Putamen (tissue), 1 donor: ENCODE measurements around the gene LGR6.
"Not testable (repeated sequence)": the region's sequence is repeated elsewhere in the genome, so short reads cannot be mapped to it uniquely, and the experiment has no call there.

Experiments
- DNase-seq: peaks from one replicate; pipeline ENCODE4 v3.0.0-alpha.2; 2016; ENCODE audit warnings: low spot score

The LGR6 gene

DNA sequence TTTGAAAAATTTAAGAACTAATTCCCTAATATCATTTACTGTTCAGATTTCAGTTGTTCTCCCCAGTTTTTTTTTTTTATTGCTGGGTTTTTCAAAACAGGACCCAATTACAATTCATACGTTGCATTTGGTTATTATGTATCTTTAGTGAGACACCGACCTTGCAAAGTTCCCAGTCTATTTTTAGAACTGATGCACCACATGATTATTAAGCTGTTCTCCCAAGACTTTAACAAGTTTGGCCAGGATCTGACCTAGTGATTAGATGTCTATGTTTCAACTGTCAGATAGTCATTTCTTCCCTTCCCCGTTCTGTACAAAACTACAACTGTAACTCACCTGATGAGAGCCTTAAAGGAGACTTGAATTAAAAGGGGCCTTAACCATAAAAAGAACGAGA is 140.3 kb downstream of the LGR6 start:
- DNase-seq, result no peak

- no peak for DNase-seq
Observed at GRCh38 chr1:202343652-202344349, 150.2 kb downstream of the LGR6 start.

- DNase-seq, result no peak
Observed at GRCh38 chr1:202348005-202348508, 154.5 kb downstream of the LGR6 start.

DNA sequence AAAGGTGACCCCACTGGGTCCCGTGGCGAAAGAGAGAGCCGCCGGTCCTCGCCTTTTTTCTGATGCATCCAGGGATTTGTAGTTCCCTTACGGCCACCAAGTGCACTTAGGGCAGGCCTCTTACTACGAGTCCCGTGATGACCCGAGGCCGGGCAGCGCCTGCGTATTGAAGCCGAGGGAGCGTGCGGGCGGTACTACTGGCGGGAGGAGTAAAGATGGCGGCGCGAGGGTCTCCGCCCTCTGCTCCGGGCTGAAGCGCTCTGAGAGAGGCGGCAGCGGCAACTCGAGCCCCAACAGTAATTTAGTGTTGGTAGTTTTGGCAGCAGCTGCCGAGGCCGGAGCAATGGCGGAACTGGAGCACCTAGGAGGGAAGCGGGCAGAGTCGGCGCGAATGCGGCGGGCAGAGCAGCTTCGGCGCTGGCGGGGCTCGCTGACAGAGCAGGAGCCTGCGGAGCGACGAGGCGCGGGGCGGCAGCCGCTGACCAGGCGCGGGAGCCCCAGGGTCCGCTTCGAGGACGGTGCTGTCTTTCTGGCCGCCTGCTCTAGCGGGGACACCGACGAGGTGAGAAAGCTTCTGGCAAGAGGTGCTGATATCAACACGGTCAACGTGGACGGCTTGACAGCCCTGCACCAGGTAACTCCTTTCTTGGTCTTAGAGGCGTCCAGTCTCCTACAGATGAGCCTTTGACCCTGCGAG is 155.1 kb downstream of the LGR6 start, which contains the start of gene PPP1R12B:
TSS of gene PPP1R12B (plus strand) at position 191 of the 697 bp plus-strand sequence. CDS start at position 344, 153 bp downstream.
- DNase-seq, result peak; percentile 100

DNA sequence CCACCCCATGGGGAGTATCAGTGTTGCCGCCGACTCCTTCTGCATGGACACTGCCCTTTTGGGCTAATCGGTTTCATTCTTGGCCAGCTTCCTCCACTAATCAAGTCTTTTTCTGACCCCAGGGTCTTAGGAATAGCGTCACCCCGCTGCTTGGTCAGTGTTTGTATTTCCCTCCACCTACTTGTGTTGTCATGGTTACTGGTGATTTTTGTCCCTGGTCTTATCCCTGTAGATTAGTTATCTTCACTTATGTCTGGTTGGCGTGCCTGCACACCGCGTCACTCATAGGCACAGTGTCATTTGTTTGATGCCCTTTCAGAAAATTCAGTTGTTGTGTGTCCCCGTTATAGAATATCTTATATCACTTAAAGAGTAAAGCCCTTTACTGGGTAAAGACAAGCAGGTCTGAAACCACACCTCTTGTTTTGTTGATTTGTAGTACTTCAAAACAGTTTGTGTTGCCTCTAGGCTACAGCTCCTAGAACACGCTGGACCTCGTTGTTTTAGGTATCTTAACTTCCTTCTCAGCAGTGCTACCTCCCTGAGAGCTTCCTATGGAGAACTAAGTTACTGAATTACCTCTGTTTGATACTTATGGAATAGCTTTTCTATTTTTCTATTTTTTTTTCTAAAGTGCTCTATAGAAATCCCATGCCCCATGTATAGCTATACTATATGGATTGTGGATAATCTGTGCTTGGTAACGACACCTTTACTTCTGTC is 155.8 kb downstream of the LGR6 start:
- DNase-seq, result no peak

DNA sequence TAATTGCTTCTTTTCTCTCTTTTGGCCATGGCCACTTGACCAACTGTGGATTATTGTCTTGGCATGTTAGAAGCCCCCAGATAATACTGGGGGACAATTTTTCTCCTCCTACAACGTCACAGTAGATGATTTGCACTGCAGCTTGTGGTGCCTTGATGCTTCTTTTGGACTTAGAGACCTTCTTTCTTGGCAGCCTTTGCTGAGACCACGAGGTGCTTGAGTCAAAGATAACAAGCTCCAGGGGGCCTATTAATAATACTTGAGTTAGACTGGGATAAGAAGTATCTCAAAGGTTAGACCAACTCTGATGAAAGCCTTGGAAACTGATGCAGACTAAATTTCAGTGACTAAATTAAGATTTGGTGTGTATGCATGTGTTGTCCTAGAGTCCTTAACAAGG is 158.1 kb downstream of the LGR6 start:
- no peak for DNase-seq

GRCh38 chr1:202352583-202353197 is 159.1 kb downstream of the LGR6 start:
- DNase-seq, result not testable (repeated sequence)

- no peak for DNase-seq
Observed at GRCh38 chr1:202355944-202356553, 162.4 kb downstream of the LGR6 start.

DNA sequence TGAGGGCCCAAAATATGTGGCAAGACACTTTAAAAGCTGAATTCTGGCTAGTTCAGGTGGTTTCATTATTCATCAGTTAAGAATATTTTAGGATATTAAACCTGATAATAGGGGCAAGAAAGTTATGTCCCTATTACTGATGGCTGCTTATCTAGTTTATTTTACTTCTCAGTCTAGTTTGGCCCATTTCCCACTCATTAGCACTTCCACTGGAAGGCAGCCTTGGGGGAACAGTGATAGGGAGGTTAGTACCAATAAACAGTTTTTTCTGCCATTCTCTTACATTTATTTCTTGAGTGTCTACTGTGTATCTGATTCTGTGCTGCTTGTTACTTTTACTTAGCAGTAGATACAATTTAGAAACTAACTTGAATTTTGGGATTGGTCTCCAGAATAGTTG is 163.9 kb downstream of the LGR6 start:
- no peak for DNase-seq

GRCh38 chr1:202361224-202361623 is 167.6 kb downstream of the LGR6 start:
- no peak for DNase-seq

DNA sequence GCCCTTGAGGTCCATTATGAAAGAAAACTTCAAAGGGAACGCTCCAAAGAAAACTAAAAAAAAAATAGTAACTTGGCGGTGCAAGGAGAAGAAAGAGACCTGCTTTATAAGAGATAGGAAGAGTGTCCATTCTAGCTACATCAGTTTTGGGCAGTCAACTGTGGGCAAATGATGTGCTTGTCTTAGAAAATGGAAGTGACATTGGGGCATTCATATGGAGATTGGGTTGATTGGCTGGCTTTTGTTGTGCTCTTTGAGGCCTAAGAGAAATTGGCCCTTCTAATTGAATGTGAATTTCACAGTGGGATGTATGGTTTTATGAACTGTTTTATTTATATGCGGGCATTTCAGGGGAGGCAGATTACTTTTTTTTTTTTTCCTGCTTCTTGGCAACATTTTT is 168.1 kb downstream of the LGR6 start:
- DNase-seq, result no peak

GRCh38 chr1:202362212-202362611 is 168.6 kb downstream of the LGR6 start:
- no peak for DNase-seq

- no peak for DNase-seq
Observed at GRCh38 chr1:202365092-202365815, 171.7 kb downstream of the LGR6 start.

DNA sequence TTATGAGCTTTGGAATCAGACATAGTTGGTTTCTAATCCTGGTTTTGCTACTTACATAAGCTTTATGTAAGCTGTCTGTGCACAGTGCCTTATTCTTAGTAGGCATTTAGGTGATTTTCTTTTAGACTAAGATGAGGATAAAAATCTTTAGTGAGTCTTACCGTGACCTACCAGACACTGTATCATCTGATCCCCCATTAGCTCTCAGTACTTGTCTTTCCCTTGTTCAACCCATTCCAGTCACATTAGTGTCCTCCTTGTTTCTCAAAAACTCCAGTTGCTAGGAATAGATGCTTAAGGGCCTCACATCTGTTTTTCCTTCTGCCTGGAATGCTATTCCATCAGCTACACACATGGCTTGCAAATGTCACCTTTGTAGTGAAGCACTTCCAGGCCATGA is 173.7 kb downstream of the LGR6 start:
- DNase-seq, result peak; percentile 25
